SIG-M5 (cell line): Measurements from ENCODE around the gene ELF1.
A peak's percentile ranks its signal among the peaks of the same experiment; 100 is the strongest.

Experiments
- DNase-seq: peaks from one replicate; lab custom pipeline; 2025; lab: John Stamatoyannopoulos, UW

Gene ELF1

DNA sequence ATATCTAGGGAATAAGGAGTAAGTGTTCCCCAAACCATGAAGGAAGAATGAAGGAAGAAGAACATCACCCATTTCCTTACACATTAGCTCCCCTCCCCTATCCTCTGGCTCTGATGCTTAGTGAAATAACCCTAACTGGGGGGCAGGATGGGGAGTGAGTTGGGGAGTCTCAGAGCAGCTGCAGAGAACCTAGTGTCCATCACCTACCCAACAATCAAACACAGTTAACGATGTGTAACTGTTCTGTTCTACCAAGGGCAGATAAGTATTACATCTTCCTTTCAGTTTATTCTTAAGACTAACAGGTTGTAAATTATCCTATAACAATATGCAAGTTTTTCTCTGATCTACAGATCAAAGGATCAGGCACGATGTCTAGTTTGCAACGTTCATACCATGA is 12.8 kb downstream of the ELF1 start:
- DNase-seq: no peak

DNA sequence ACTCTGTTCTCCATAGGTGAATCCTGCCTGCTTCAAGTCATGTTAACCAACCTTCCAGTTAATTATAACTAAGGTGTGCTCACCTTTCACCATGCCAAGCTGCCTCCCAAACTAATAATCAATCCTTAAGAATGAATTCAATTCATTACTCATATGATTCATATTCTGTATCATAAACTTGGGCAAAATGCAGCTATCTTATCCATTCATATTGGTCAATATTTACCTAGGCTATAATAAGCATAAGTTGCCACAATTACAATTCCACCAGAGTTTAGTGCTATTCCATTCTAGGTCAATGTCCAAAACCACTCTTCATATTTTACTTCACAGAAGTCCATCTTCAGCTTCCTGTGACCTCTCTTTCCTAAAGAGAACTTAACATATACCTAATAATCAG is 13.4 kb downstream of the ELF1 start:
- DNase-seq: no peak

DNA sequence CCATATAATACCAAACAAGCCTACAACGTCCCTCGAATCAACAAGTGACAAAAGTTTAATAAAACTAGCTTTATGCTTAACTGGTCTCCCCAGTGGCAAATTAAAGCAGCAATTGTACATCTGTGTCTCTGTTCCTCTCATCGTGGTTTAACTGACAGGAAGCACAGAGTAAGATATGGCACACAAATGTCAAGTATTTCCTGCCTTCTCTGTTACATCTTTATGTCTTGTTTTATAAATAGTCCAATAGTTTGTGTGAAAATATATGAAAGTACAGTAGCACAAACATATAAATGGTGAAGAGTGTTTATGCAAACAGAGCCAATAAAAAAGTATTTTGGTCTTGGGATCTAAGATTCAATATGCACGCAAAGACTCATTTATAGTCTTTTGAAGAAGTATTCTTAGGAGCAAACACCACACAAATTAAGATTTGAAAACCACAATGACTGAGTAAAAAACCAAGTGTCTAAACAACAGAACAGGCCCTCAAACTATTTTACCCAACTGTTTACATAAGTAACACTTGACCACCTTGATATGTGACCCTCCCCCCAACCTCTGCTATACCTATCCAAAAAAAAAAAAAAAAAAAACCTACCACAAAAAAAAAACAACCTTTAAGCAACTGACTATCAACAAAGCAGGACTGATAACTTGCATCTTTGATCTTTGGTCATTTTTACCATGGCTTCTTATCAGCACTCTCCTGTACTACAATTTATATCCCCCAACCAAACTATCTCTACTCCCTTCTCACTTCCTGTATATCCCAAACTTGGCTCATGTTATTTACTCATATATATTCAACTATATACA is 14.0 kb downstream of the ELF1 start:
- DNase-seq: peak; percentile 83

DNA sequence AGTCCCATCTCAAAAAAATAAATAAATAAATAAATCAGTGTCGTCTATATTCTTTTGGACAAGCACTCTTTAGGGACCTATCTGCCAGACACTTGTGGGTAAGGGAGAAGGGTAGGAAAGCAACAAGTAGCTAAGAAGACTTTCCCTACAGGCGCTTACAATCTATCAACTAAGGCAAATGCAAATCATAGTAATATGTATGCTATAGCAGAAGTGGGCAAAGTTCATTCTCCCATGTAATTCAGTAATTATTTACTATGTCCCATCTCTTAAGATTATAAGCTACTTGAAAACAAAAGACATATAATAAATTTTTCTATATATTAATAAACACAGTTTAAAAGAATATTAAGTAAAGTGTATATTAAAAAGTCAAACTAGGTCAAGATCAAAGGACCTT is 16.5 kb downstream of the ELF1 start:
- no peak for DNase-seq

DNA sequence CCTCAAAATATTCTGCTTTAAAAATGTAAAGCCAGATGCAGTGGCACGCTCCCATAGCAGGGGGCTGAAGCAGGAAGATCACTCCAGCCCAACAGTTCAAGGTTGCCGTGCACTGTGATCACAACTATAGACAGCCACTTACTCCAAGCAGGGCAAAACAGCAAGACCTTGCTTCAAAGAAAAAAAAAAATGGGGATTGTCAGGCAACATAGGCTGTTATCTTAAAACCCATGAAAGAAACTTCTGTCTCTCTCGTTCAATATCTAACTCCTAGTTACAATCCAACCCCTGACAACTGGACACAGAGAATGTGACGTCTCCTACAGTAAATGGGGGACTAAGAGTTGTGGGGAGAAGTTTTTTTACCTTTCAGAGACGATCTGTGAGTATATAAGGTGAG is 17.4 kb downstream of the ELF1 start:
- DNase-seq: no peak

DNA sequence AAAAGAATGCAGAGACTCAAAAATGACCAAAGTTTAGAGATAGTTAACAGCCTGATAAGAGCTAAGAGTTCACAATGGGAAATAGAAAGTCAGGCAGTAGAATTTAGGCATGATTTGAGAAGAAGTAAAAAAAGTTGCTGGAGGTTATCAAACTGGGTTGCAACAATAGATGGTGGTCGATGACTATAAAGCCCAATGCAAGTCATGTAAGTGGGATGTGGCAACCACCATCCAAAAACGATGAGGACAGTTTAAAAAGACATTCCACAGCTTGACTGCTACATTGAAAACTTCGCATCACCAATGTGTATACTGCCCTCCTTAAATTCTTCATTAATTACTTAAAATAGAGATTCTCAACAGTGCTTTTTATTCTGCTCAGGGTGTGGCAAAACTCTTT is 19.7 kb downstream of the ELF1 start:
- DNase-seq: peak; percentile 21

DNA sequence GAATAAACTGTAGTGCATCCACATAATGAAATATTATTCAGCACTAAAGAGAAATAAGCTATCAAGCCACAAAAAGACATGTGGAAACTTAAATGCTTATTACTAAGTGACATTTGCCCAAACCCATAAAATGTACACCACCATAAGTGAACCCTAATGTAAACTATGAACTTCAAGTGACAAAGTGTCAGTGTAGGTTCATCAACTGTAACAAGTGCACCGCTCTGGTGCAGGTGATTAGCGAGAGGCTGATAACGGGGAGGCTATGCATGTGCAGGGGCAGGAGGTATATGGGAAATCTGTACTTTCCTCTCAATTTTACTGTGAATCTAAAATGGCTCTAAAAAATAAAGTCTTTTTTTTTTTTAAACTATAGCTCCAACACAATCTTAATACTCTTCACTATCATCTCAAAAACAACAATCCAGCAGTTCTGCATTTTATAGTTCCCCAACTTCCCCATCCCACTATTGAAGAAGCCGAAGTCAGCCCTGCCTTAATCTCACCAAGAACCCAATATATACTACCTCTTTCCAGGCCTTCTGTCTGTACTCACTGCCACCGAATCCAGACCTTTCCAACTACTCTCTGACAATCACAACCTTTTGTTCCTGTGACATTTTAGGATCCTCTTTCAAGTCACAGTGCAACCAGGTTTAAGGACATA is 22.6 kb downstream of the ELF1 start:
- DNase-seq: peak; percentile 10

DNA sequence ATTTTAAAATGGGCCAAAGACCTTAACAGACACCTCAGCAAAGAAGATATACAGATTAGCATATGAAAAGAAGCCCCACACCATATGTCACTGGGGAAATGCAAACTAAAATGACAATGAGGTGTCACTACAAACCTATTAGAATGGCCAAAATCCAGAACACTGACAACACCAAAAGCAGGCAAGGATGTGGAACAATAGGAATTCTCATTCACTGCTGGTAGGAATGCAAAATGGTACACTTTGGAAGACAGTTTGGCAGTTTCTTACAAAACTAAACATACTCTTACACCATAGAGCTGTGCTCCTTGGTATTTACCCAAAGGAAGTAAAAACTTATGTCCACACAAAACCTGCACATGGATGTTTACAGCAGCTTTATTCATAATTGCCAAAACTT is 23.1 kb downstream of the ELF1 start:
- DNase-seq: no peak

DNA sequence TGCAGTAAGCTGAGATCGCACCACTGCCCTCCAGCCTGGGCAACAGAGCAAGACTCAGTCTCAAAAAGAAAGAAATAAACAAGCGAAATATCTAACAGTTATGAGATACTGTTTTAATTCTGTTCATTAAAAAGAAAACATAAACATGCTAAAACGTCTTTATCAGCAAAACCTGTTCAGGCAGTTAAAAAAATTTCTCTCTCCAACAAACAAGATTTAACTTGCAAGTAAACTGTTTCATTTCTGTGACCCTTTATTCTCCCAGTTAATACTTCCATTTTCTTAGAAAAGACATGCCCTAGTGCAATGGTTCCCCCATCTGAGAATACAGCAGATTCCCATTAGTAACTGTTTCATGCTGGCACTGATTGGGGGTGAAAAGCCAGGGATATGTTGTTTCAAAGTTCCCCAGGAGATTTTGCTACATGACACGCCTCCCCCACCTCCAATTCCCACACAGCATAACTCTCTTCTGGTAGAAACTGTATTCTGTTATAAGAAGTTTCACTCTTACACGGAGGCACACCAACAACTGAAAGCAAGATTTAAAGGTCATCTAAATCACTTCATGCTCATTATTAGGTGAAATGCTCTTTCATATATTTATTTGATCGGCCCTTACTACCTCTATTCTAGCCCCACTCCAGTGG is 24.4 kb downstream of the ELF1 start:
- DNase-seq: no peak

DNA sequence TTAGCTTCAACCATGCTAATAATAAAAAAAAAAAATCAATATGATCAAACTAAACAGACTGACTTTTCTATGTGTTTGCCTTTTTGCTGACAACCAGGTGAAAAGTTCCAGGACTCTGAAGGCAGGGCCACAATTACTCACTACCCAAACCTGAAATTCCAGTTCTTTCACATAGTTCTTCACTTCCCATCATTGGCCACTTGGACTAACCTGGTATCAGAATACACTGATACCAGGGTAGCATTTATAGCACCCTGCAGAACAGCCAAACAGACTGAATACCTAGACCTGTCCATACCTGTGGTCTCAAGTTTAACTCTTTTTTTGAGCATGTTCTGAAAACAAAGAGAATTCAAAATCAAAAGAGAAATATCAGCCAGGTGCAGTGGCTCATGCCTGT is 25.1 kb downstream of the ELF1 start:
- no peak for DNase-seq

DNA sequence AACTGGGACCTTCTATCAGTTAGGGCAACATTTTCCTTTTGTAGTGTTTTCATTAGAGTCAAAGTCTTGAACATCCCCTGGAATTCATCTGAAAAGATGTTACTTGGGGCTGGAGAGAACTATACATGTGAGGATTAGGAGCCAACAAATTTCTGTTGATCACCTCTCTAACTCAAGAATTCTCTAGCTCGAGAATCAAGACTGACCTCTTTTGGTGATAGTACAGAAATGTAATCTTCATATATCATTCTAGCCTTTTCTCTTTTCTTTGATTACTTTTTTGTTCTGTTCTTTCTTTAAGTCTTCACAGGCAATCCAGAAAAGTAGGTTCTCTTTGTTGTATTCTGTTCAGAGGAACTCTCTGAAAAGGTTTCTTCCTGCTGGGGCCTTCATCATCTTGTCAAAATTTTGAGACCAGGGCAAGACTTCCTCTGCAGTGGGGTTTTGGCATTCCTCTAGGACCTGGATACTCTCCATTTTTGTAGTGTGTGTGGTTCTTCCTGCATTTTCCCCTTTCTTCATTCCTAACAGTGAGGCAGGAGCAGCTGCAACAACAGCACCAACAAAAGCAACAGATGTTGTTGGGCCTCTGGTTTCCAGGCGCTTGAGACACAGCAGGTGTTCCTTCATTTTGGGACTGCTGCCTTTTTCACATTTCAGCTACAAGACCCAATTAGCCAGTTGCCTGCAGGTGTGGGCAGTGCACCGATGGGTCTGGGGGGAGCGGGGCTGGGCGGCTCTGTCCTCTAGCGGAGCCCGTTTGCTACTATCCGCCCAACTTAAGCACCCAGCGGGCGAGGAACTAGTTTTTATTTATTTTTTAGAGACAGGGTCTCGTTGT is 26.2 kb downstream of the ELF1 start:
- no peak for DNase-seq

DNA sequence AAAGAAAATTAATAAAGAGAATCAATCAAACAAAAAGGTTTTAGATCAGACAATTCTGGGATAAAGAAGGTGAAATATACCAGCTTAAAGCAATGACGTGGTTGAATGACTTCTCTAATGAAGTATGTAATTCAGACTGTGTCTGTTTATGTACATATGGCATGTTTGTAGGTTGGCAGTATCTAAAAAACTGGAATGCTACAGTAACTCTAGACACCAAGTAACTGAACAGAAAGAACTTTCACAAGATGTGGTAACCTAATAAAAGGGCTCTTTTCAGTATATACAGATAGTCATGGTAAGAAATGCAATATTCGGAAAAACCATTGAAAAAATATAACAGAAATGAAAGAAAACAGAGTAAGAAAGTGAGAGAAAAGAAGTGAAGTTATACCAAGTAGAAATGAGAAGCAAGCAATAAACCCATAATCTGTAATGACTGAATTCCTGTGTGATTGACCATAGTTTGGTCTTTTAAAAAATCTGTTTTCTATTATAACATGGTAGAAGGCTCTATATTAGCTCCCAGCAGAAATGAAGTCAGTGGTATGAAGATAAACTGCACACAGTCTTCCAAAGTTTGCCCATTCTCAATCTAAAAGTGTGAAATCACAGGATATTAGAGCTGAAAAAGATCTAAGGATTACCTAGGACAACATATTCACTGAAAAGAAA is 31.4 kb downstream of the ELF1 start:
- no peak for DNase-seq

DNA sequence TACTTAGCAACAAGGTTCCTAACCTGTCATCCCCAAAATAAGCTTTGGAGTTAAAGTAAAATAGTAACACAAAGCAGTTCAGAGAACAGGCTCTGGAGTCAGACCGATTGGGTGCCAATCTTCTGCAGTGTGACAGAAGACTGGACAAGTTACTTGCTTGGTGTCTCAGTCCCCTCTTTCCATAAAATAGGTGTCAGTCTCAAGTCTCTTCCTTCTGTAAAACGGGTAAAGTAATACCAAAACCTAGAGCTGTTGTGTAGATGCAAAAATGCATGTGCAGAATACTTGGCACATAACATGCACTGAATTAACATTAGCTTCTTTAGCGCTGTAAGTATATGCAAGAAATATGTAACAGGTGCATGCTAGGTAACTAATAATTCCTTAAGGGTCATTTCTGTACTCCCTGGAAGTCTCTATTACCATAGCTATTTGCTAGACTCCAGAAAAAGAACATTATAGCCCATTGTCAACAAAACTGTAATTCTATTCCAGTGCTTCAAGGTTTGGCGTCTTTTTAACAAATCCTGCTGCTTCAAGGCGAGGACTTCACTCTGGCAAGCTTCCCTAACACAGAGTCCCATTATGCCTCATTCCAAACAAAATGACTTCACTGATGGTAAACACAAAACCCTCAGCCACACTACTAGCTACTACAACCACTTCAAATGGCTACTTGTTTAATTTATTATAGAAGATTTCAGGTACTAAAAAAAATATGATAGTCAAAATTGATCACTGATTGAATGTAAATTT is 32.8 kb downstream of the ELF1 start:
- DNase-seq: no peak

DNA sequence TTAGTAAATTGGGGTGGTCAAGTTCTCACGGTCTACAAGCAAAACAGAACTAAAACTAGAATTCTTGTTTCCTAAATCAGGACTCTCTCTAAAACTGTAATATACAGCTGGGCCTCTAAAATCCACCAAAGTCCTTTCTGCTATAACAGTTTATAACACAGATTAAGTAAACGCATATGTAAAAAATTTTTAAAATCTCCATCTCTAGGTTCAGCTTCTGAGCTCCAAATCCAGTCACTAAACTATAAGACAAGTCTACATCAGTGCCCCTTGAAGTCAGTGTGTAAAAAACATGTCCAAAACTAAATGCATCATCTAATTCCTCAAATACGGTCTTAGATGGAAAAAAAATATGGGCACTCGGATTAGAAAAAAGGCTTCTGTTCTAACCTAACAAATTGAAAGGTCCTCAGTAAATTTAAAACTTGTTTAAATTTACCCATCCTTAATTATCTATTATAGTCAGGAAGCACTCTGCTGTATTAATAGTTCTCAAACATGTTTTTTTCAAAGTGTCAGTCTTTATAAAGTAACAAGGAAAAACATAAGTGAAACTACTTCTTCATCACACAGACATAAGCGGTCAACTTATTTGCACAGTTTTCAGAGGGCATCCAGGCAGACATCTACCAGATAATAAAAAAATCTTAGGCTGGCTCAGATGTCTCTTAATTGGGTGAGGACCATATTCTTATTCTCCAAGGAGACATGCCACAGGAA is 33.6 kb downstream of the ELF1 start:
- no peak for DNase-seq

DNA sequence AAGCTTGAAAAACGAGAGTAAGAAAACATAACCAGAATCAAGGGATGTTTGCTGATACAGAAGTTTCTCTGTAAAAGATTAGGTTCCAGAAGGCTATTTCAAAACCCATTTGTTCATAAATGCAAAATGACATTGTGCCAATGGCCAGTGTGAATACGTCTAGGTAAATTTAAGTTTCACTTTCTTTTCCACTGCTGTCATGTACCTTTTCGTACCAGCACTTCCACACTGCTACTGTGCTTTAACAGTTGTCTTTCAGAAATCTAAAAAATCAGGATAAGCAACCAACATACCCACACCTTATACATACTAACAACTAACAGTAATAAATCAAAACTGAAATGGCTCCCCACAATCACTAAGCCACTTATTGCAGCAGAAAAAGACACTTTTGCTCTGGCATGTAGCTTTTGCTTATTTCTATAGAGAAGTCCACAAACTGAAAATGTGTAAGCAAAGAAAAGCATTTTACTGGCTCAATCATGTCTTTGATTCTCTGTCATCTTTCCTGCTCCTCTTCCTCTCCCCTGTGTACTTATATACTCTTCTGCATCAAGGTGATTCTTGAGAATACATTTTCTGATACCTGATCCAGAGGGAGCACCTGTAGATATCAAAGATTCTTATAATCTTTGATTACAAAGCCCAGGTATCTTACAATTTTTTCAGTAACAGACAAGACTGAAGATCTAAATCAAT is 34.3 kb downstream of the ELF1 start:
- DNase-seq: no peak

DNA sequence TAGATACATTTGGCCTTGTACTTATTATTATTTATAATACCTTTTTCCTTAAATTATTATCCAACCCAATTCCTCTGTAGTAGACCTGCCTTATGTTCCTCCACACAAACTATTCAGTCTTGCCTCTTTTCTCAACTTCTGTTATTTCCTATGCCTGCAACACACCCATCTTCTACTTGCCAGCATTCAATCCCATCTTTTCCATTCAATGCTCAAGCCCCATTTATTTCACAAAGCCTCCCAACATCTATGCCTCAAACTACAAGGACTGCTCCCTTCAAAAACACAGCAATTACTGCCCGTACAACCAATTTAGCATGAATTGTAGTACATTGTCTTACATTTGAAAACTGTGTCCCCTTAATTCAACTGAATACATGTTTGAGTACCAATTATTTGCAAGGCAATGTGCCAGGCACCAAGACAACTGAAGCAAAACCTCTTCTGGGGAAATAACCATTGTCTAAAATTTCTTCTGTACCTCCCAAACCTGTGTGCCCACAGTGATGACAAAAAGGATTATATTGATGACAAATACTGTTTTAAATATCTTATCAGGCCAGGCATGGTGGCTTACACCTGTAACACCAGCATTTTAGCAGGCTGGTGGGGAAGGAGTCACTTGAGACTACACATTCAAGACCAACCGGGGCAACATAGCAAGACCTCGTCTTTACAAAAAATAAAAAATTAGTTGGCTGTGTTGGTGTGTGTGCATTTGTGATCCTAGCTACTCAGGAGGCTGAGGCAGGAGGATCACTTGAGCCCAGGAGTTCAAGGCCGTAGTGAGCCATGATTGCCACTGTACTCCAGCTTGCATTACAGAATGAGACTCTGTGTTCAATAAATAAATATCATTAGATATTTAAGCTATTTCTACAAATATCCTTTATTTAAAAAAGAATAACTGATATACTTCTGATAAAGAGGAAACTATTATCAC is 35.1 kb downstream of the ELF1 start:
- DNase-seq: no peak

DNA sequence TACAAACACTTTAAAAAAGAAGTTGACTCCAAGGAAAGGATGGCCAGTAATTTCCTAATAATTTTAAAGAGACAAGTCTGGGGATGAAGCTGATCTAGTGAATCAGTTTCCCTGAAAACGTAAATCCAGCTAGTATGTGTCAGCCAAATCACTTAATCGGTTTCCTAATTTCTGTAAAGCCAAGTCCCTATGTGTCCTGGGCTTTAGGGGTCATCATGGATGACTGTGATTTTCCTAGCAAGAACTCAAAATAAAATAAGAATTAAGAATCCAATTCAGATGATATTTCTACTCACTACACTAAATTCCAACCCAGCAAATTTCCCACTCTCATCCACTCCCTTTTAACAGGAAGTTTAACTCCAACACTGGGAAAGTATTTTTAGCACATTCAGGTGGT is 35.9 kb downstream of the ELF1 start:
- no peak for DNase-seq

DNA sequence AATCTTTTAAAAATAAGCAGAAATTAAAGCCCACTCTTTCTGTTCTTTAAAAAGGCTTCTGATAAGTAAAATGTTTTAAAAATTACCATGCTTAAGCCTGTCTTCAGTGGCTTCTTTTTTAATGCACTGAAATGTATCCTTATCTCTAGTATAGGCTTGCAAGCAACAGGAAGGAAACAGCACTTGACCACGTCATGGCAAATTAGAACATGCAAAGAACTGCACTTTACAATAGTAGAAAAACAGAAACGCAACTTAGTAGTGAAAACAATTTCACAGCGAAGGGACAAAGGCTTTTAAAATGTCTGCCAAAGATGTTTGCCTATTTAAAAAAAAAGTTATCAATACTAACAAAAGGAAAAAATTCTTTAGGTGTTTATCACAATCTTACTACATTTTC is 36.3 kb downstream of the ELF1 start:
- DNase-seq: peak; percentile 30

DNA sequence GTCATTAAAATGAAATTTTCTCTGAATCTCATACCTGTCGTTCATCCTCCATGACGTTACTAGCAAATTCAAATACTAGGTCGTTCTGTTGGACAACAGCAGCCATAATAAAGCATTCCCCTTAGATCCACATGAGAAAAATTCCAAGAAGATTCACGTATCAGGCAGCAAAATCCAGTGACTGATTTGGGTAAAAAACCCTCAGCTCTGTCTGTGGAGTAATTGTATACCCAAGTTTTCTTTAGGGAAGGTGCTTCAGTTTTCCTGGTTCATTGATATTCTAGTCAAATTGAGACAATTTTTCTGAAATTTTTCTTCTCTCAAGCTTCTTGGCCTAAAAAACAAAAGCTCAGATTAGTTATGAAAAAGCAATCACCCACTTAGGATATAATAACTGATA is 37.2 kb downstream of the ELF1 start:
- no peak for DNase-seq
